ENCODE data around the gene MAP4.

GRCh38 chr3:47824541-47825473 lies 191.4 kb downstream of the MAP4 start:
- peak; percentile 83 for TF ChIP-seq POLR2A (IDR thresholded peaks at IDR 0.05; ENCODE audit: low read depth, low read length)
- peak; percentile 82 to 96 for TF ChIP-seq CTCF (IDR thresholded peaks at IDR 0.05; ENCODE audit: extremely low read depth in 1 of 2, insufficient read depth in 1 of 2, low read depth in 1 of 2, low read length in 2 of 2)
- TF ChIP-seq MAX (IDR thresholded peaks at IDR 0.05; ENCODE audit: insufficient read depth, insufficient read length), result no peak
- peak; percentile 95 for TF ChIP-seq POLR2AphosphoS5 (IDR thresholded peaks at IDR 0.05; ENCODE audit: insufficient read depth, low read depth, low read length)
- TF ChIP-seq MYC (IDR thresholded peaks at IDR 0.05; ENCODE audit: low read depth, low read length), result peak; percentile 38
- no peak for TF ChIP-seq EZH2 (IDR thresholded peaks at IDR 0.05; ENCODE audit: borderline replicate concordance, low read depth, low read length, severe bottlenecking)
- no peak for TF ChIP-seq FOS (IDR thresholded peaks at IDR 0.05; ENCODE audit: borderline replicate concordance, insufficient read depth, low read length)

All from endothelial cell of umbilical vein (primary cell).